ENCODE results near the gene RHEB.

DNA sequence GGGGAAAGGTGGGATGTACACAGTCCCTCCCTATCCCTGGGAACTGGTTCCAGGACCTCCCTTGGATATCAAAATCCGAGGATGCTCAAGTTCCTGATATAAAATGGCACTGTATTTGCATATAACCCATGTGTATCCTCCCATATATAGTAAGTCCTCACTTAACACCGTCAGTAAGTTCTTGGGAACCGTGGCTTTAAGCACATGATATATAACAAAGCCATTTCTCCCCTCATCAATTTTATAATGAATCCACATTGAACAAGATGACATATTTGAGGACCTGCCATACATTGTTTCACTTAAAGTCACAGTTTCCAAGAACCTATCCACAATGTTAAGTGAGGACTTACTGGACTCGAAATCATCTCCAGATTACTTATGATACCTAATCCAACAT is 85.1 kb downstream of the RHEB start:
- TF ChIP-seq, protein P1, sequence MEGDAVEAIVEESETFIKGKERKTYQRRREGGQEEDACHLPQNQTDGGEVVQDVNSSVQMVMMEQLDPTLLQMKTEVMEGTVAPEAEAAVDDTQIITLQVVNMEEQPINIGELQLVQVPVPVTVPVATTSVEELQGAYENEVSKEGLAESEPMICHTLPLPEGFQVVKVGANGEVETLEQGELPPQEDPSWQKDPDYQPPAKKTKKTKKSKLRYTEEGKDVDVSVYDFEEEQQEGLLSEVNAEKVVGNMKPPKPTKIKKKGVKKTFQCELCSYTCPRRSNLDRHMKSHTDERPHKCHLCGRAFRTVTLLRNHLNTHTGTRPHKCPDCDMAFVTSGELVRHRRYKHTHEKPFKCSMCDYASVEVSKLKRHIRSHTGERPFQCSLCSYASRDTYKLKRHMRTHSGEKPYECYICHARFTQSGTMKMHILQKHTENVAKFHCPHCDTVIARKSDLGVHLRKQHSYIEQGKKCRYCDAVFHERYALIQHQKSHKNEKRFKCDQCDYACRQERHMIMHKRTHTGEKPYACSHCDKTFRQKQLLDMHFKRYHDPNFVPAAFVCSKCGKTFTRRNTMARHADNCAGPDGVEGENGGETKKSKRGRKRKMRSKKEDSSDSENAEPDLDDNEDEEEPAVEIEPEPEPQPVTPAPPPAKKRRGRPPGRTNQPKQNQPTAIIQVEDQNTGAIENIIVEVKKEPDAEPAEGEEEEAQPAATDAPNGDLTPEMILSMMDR (IDR thresholded peaks at IDR 0.05; ENCODE audit: low read depth, low read length): no peak
- TF ChIP-seq EZH2phosphoT487 (IDR thresholded peaks at IDR 0.05; ENCODE audit: low read depth): no peak
